H9 (cell line): ENCODE data around the gene POMGNT2. TPM values are rescaled to one million over a fixed set of nuclear protein-coding genes. Genes with fewer than 3 reads are reported as not detected.

Source experiments
- DNase-seq: peaks from one replicate; pipeline ENCODE4 v3.0.0-alpha.2; 2017
- H2AFZ ChIP-seq: one replicate; pipeline ENCODE4 v1.6.1; 2013; ENCODE audit warnings: mild to moderate bottlenecking, low read length, control low read depth, moderate library complexity
- H2AK5ac ChIP-seq: 2 replicates; pipeline ENCODE4 v1.6.1; 2013; ENCODE audit warnings: low read length, control low read depth, mixed read lengths; ENCODE audit not compliant: insufficient read length
- H2BK120ac ChIP-seq: one replicate; pipeline ENCODE4 v1.6.1; 2013; ENCODE audit warnings: low read depth, mild to moderate bottlenecking, low read length, control low read depth, inconsistent platforms; ENCODE audit not compliant: poor library complexity, severe bottlenecking
- H2BK12ac ChIP-seq: 2 replicates; pipeline ENCODE4 v1.6.1; 2013; ENCODE audit warnings: low read length, control low read depth, mixed read lengths, low read depth; ENCODE audit not compliant: insufficient read length
- H2BK15ac ChIP-seq: 2 replicates; pipeline ENCODE4 v1.6.1; 2013; ENCODE audit warnings: low read depth, low read length, control low read depth
- H2BK20ac ChIP-seq: one replicate; pipeline ENCODE4 v1.6.1; 2013; ENCODE audit warnings: low read depth, mild to moderate bottlenecking, low read length, control low read depth, inconsistent platforms; ENCODE audit not compliant: poor library complexity, severe bottlenecking
- H2BK5ac ChIP-seq: 2 replicates; pipeline ENCODE4 v1.6.1; 2013; ENCODE audit warnings: low read length, control low read depth, mixed read lengths; ENCODE audit not compliant: insufficient read length
- H3K14ac ChIP-seq: 2 replicates; pipeline ENCODE4 v1.6.1; 2013; ENCODE audit warnings: low read length, control low read depth; ENCODE audit not compliant: insufficient read depth
- H3K18ac ChIP-seq: 2 replicates; pipeline ENCODE4 v1.6.1; 2013; ENCODE audit warnings: low read depth, mild to moderate bottlenecking, mixed read lengths, low read length, control low read depth; ENCODE audit not compliant: insufficient read length
- H3K23ac ChIP-seq: 2 replicates; pipeline ENCODE4 v1.6.1; 2013; ENCODE audit warnings: low read length, control low read depth, mixed read lengths, low read depth; ENCODE audit not compliant: insufficient read length
- H3K23me2 ChIP-seq: 2 replicates; pipeline ENCODE4 v1.6.1; 2013; ENCODE audit warnings: low read depth, mild to moderate bottlenecking, mixed read lengths, low read length, control low read depth; ENCODE audit not compliant: insufficient read length, poor library complexity, severe bottlenecking
- H3K27ac ChIP-seq: 2 replicates; pipeline ENCODE4 v1.5.1; 2013; ENCODE audit warnings: low read length, control low read depth, mixed read lengths, low read depth; ENCODE audit not compliant: insufficient read length
- H3K27me3 ChIP-seq: 2 replicates; pipeline ENCODE4 v1.6.1; 2013; ENCODE audit warnings: low read length, control low read depth, inconsistent platforms; ENCODE audit not compliant: insufficient read depth
- H3K4ac ChIP-seq: 2 replicates; pipeline ENCODE4 v1.6.1; 2013; ENCODE audit warnings: low read depth, mild to moderate bottlenecking, control low read depth, inconsistent platforms, low read length, moderate library complexity
- H3K4me1 ChIP-seq: 2 replicates; pipeline ENCODE4 v1.6.1; 2013; ENCODE audit warnings: low read length, control low read depth, inconsistent platforms; ENCODE audit not compliant: insufficient read depth
- H3K4me2 ChIP-seq: 2 replicates; pipeline ENCODE4 v1.6.1; 2013; ENCODE audit warnings: low read length, control low read depth, mixed read lengths; ENCODE audit not compliant: insufficient read length, insufficient read depth
- H3K56ac ChIP-seq: 2 replicates; pipeline ENCODE4 v1.6.1; 2013; ENCODE audit warnings: low read depth, mild to moderate bottlenecking, mixed read lengths, low read length, control low read depth; ENCODE audit not compliant: insufficient read length
- H3K79me1 ChIP-seq: 2 replicates; pipeline ENCODE4 v1.6.1; 2013; ENCODE audit warnings: low read depth, mild to moderate bottlenecking, moderate library complexity, low read length, control low read depth, inconsistent platforms; ENCODE audit not compliant: insufficient read depth, poor library complexity, severe bottlenecking
- H3K79me2 ChIP-seq: 2 replicates; pipeline ENCODE4 v1.6.1; 2013; ENCODE audit warnings: low read length, control low read depth, inconsistent platforms; ENCODE audit not compliant: insufficient read depth
- H3K9ac ChIP-seq: 2 replicates; pipeline ENCODE4 v1.6.1; 2013; ENCODE audit warnings: low read length, control low read depth, mixed read lengths; ENCODE audit not compliant: insufficient read length; ENCODE audit errors: extremely low read depth
- H3K9me3 ChIP-seq: one replicate; pipeline ENCODE4 v1.6.1; 2013; ENCODE audit warnings: low read depth, low read length, inconsistent platforms; ENCODE audit not compliant: control insufficient read depth
- H3T11ph ChIP-seq: one replicate; pipeline ENCODE4 v1.6.1; 2013; ENCODE audit warnings: mild to moderate bottlenecking, low read length, control low read depth, inconsistent platforms
- H4K20me1 ChIP-seq: one replicate; pipeline ENCODE4 v1.6.1; 2013; ENCODE audit not compliant: control insufficient read depth, insufficient read length, insufficient read depth
- H4K5ac ChIP-seq: 2 replicates; pipeline ENCODE4 v1.6.1; 2013; ENCODE audit warnings: low read depth, mild to moderate bottlenecking, mixed read lengths, low read length, control low read depth; ENCODE audit not compliant: insufficient read length
- H4K8ac ChIP-seq: replicated peaks from 2 replicates; pipeline ENCODE4 v1.6.1; 2013; ENCODE audit warnings: low read length, control low read depth, mixed read lengths, low read depth; ENCODE audit not compliant: insufficient read length
- H4K91ac ChIP-seq: 2 replicates; pipeline ENCODE4 v1.6.1; 2013; ENCODE audit warnings: low read depth, mild to moderate bottlenecking, moderate library complexity, mixed read lengths, low read length, control low read depth; ENCODE audit not compliant: insufficient read length
- H3K27ac Mint-ChIP-seq, 3 experiments: 2 replicates in 2 of 3; 3 replicates in 1 of 3; pipeline ENCODE4 v1.8.0; 2020 to 2021; ENCODE audit warnings: mixed read lengths in 3 of 3, mild to moderate bottlenecking in 1 of 3, moderate library complexity in 1 of 3
- H3K27me3 Mint-ChIP-seq: 2 replicates; pipeline ENCODE4 v1.8.0; 2021; ENCODE audit warnings: low read depth, mild to moderate bottlenecking, moderate library complexity, mixed read lengths
- H3K36me3 Mint-ChIP-seq, 3 experiments: 2 replicates in 2 of 3; 3 replicates in 1 of 3; pipeline ENCODE4 v1.8.0; 2020 to 2021; ENCODE audit warnings: low read depth in 3 of 3, mixed read lengths in 3 of 3; ENCODE audit not compliant: insufficient read depth in 1 of 3
- H3K4me1 Mint-ChIP-seq, 2 experiments: 2 replicates each; pipeline ENCODE4 v1.8.0; 2020; ENCODE audit warnings: mixed read lengths in 2 of 2
- H3K4me3 Mint-ChIP-seq, 2 experiments: 2 replicates in 1 of 2; 3 replicates in 1 of 2; pipeline ENCODE4 v1.8.0; 2020 to 2021; ENCODE audit warnings: mild to moderate bottlenecking in 2 of 2, mixed read lengths in 2 of 2, moderate library complexity in 1 of 2
- H3K9me3 Mint-ChIP-seq, 2 experiments: 2 replicates in 1 of 2; 3 replicates in 1 of 2; pipeline ENCODE4 v1.8.0; 2020; ENCODE audit warnings: mild to moderate bottlenecking in 2 of 2, mixed read lengths in 2 of 2, moderate library complexity in 1 of 2
- CTCF ChIP-seq: fragments of 200-600 bp; sonication (generic); conservative IDR thresholded peaks from 3 replicates; pipeline ENCODE4 v1.8.0; 2021; ENCODE audit warnings: antibody characterized with exemption, mild to moderate bottlenecking
- WGBS: extraction: QIAGEN DNeasy Blood & Tissue Kit; methylation state at CpG from one replicate; pipeline ENCODE4 v1.1.7; 2013; ENCODE audit warnings: missing lambda C conversion rate, low lambda C conversion rate, mixed read lengths; ENCODE audit not compliant: insufficient read length; ENCODE audit errors: extremely low coverage; 5-methylcytosine and 5-hydroxymethylcytosine counted together
- total RNA-seq: library from RNA; stranded (reverse); gene quantifications from 2 replicates; pipeline ENCODE4 v1.2.1, GENCODE V29; 2021

The POMGNT2 gene
- total RNA-seq, 1 experiment from 2014 or later: 14.0 TPM

GRCh38 chr3:43146599-43146998, 40.7 kb upstream of the POMGNT2 start:
- H3K23me2 ChIP-seq: no peaks in the 10 kb centered on the region
- H3T11ph ChIP-seq: no peak overlapping the region
- H3K27ac ChIP-seq: no peak overlapping the region
- no CpG with 5 or more reads among the region's 1 CpG for WGBS
- H3K14ac ChIP-seq: no peak overlapping the region
- H4K5ac ChIP-seq: no peak overlapping the region
- H3K27me3 Mint-ChIP-seq: peaks cover 7% of the 10 kb centered on the region; the same call in 1 of the 2 replicates
- H2BK12ac ChIP-seq: no peak overlapping the region
- H3K23ac ChIP-seq: no peak overlapping the region
- H2BK15ac ChIP-seq: no peak overlapping the region
- peaks cover 4% of the 10 kb centered on the region; the same call in 1 of the 2 replicates for H3K4me1 ChIP-seq
- H3K4me2 ChIP-seq: no peak overlapping the region
- H3K56ac ChIP-seq: no peak overlapping the region
- no peak overlapping the region for H3K4me3 Mint-ChIP-seq
- no peak for TF ChIP-seq CTCF
- H3K27me3 ChIP-seq: no peaks in the 10 kb centered on the region
- DNase-seq: no peak
- no peak overlapping the region for H4K91ac ChIP-seq
- H2BK120ac ChIP-seq: no peak overlapping the region
- no peaks in the 10 kb centered on the region for H3K79me2 ChIP-seq
- no peaks in the 10 kb centered on the region for H4K20me1 ChIP-seq
- no peak overlapping the region for H2BK20ac ChIP-seq
- H3K79me1 ChIP-seq: no peaks in the 10 kb centered on the region
- H3K36me3 Mint-ChIP-seq: no peaks in the 10 kb centered on the region
- no peak overlapping the region for H2BK5ac ChIP-seq
- no peak overlapping the region for H3K27ac Mint-ChIP-seq
- H3K9me3 ChIP-seq: no peaks in the 10 kb centered on the region
- H3K4ac ChIP-seq: no peak overlapping the region
- H4K8ac ChIP-seq: no peak overlapping the region
- H3K18ac ChIP-seq: no peak overlapping the region
- no peak overlapping the region for H2AK5ac ChIP-seq
- no peaks in the 10 kb centered on the region; a peak in 1 of 5 replicates for H3K9me3 Mint-ChIP-seq
- no peak overlapping the region for H2AFZ ChIP-seq
- peaks cover 23 to 28% of the 10 kb centered on the region in 2 experiments for H3K4me1 Mint-ChIP-seq
- no peak overlapping the region for H3K9ac ChIP-seq
